HepG2 (cell line): ENCODE results near the gene RPRD2. TPM values are rescaled to one million over a fixed set of nuclear protein-coding genes. Genes with fewer than 3 reads are reported as not detected.

Experiments used
- AHR ChIP-seq: IDR thresholded peaks from 2 replicates; pipeline ENCODE4 v1.6.1; 2018; ENCODE audit warnings: missing genetic modification reagents, missing compliant biosample characterization
- CENPBD1 ChIP-seq: sonication (generic); formaldehyde crosslinking; IDR thresholded peaks from 2 replicates; pipeline ENCODE4 v1.8.0; 2022; ENCODE audit warnings: missing genetic modification reagents, low read depth, mild to moderate bottlenecking, borderline replicate concordance
- DNMT1 ChIP-seq: sonication (generic); formaldehyde crosslinking; IDR thresholded peaks from 2 replicates; pipeline ENCODE4 v1.5.1; 2020; ENCODE audit warnings: mild to moderate bottlenecking, missing genetic modification reagents
- E2F5 ChIP-seq: sonication (generic); formaldehyde crosslinking; conservative IDR thresholded peaks from 2 replicates; pipeline ENCODE4 v1.4.0; 2020; ENCODE audit warnings: missing genetic modification reagents
- FOXP1 ChIP-seq, 2 experiments: fragments of 450-650 bp in 1 of 2; IDR thresholded peaks; 2 replicates each; pipeline ENCODE4 v1.6.1; 2017 to 2018; ENCODE audit warnings: antibody characterized with exemption in 1 of 2
- HOXD1 ChIP-seq: sonication (generic); formaldehyde crosslinking; IDR thresholded peaks from 2 replicates; pipeline ENCODE4 v1.5.0; 2020; ENCODE audit warnings: missing genetic modification reagents
- KDM5B ChIP-seq: sonication (generic); formaldehyde crosslinking; IDR thresholded peaks from 2 replicates; pipeline ENCODE4 v1.4.0; 2020; ENCODE audit warnings: missing genetic modification reagents, mild to moderate bottlenecking, borderline replicate concordance
- NRL ChIP-seq: sonication (generic); formaldehyde crosslinking; IDR thresholded peaks from 2 replicates; pipeline ENCODE4 v1.5.0; 2020; ENCODE audit warnings: missing genetic modification reagents, mild to moderate bottlenecking, moderate library complexity, borderline replicate concordance
- PHF5A ChIP-seq: IDR thresholded peaks from one replicate; pipeline ENCODE4 v1.6.1; 2018; ENCODE audit warnings: low read depth, missing genetic modification reagents; ENCODE audit not compliant: unreplicated experiment
- PTBP1 ChIP-seq: fragments of 200-400 bp; formaldehyde crosslinking; IDR thresholded peaks from 2 replicates; pipeline ENCODE4 v1.6.1; 2018; ENCODE audit warnings: low read length, low read depth; ENCODE audit not compliant: poor library complexity, severe bottlenecking
- SMARCC2 ChIP-seq: fragments of 450-650 bp; IDR thresholded peaks from 2 replicates; pipeline ENCODE4 v1.6.1; 2017; ENCODE audit warnings: antibody characterized with exemption, mild to moderate bottlenecking
- TERF1 ChIP-seq: sonication (generic); formaldehyde crosslinking; IDR thresholded peaks from 2 replicates; pipeline ENCODE4 v1.8.0; 2022; ENCODE audit warnings: mild to moderate bottlenecking, missing genetic modification reagents, moderate library complexity
- TFE3 ChIP-seq: IDR thresholded peaks from 2 replicates; pipeline ENCODE4 v1.6.1; 2016
- U2AF2 ChIP-seq: fragments of 200-400 bp; formaldehyde crosslinking; IDR thresholded peaks from 2 replicates; pipeline ENCODE4 v1.6.1; 2017; ENCODE audit warnings: low read depth, mild to moderate bottlenecking, low read length
- ZBTB21 ChIP-seq: sonication (generic); formaldehyde crosslinking; IDR thresholded peaks from 2 replicates; pipeline ENCODE4 v1.4.0; 2020; ENCODE audit warnings: missing genetic modification reagents
- ZBTB3 ChIP-seq: sonication (generic); formaldehyde crosslinking; IDR thresholded peaks from 2 replicates; pipeline ENCODE4 v1.4.0; 2020; ENCODE audit warnings: low read depth, mild to moderate bottlenecking, moderate library complexity, missing genetic modification reagents, borderline replicate concordance
- ZBTB46 ChIP-seq: sonication (generic); formaldehyde crosslinking; IDR thresholded peaks from 2 replicates; pipeline ENCODE4 v1.4.0; 2020; ENCODE audit warnings: mild to moderate bottlenecking, missing genetic modification reagents, borderline replicate concordance
- ZNF337 ChIP-seq: sonication (generic); formaldehyde crosslinking; IDR thresholded peaks from 2 replicates; pipeline ENCODE4 v1.5.1; 2020; ENCODE audit warnings: missing genetic modification reagents, low read depth, mild to moderate bottlenecking, borderline replicate concordance
- ZNF354B ChIP-seq: sonication (generic); formaldehyde crosslinking; IDR thresholded peaks from 2 replicates; pipeline ENCODE4 v1.8.0; 2022; ENCODE audit warnings: mild to moderate bottlenecking, missing genetic modification reagents
- ZNF562 ChIP-seq: sonication (generic); formaldehyde crosslinking; IDR thresholded peaks from 2 replicates; pipeline ENCODE4 v1.8.0; 2022; ENCODE audit warnings: missing genetic modification reagents, borderline replicate concordance
- ZNF619 ChIP-seq: sonication (generic); formaldehyde crosslinking; IDR thresholded peaks from 2 replicates; pipeline ENCODE4 v1.4.0; 2020; ENCODE audit warnings: mild to moderate bottlenecking, missing genetic modification reagents
- polyA plus RNA-seq, 8 experiments: library from polyadenylated mRNA; depleted of rRNA in 3 of 8; stranded (reverse) in 7 of 8; unstranded in 1 of 8; fragments of >200 nt; fragmentation: Illumina TruSeq in 4 of 8; extraction: Trizol in 4 of 8; gene quantifications; 2 replicates each; pipeline versions ENCODE4 v1.2.1 to v1.2.3, GENCODE V29; 2011 to 2016; ENCODE audit warnings: low read depth in 4 of 8, missing spikeins in 1 of 8, mixed read lengths in 1 of 8; ENCODE audit not compliant: insufficient read depth in 1 of 8
- total RNA-seq, 5 experiments: library from RNA; depleted of rRNA; stranded (reverse); fragments of >200 nt; fragmentation: Illumina TruSeq; extraction: Trizol; gene quantifications; 2 replicates each; pipeline ENCODE4 v1.2.3, GENCODE V29; 2016; ENCODE audit warnings: low read depth in 1 of 5

RPRD2 gene
- total and polyA plus RNA-seq, 2 of the 13 experiments (the other 11 are each of a cell fraction or from before 2014, with no cell fraction given): 8.0 to 8.9 TPM

GRCh38 chr1:150363426-150364230 lies at the start of gene RPRD2 (continued):
- TF ChIP-seq U2AF2 (no peak), AHR (no peak), ZNF337 (no peak), KDM5B (CRISPR knock-in tag) (peak; percentile 31; the same call in 1 of the 2 replicates), ZBTB3 (CRISPR knock-in tag) (no peak), ZNF354B (CRISPR knock-in tag) (no peak), HOXD1 (CRISPR knock-in tag) (peak; percentile 48; the same call in 1 of the 2 replicates), ZNF619 (CRISPR knock-in tag) (no peak), ZBTB46 (CRISPR knock-in tag) (no peak), PHF5A (no peak), FOXP1 (IDR thresholded peaks at IDR 0.05) (no peak), FOXP1 (CRISPR knock-in tag; IDR thresholded peaks at IDR 0.05) (no peak), SMARCC2 (no peak), CENPBD1 (no peak), TERF1 (CRISPR knock-in tag) (no peak), ZNF562 (no peak), DNMT1 (CRISPR knock-in tag) (no peak), TFE3 (no peak; the same call in 1 of the 2 replicates), E2F5 (CRISPR knock-in tag) (peak; percentile 66), ZBTB21 (CRISPR knock-in tag) (peak; percentile 65; the same call in 1 of the 2 replicates), NRL (CRISPR knock-in tag) (peak; percentile 41; the same call in 1 of the 2 replicates), PTBP1 (no peak)
